ENCODE results near the gene DDX25. TPM values are rescaled to one million over a fixed set of nuclear protein-coding genes. Genes with fewer than 3 reads are reported as not detected.

Gene DDX25
- total RNA-seq, 2 experiments from 2014 or later = not detected

GRCh38 chr11:125933030-125933813, 28.9 kb downstream of the DDX25 start:
- ATAC-seq (ENCODE audit: poor library complexity) = no peak
- Histone ChIP-seq H3K27ac (ENCODE audit: low read depth in 1 of 2, low read length in 2 of 2) (no peak overlapping the region), H3K9me3 (ENCODE audit: control insufficient read depth in 1 of 2, insufficient read depth in 1 of 2, low read length in 2 of 2) (no peaks in the 10 kb centered on the region), H3K27me3 (ENCODE audit: control insufficient read depth in 1 of 2, insufficient read depth in 2 of 2, low read length in 2 of 2) (peaks cover 0 to 8% of the 10 kb centered on the region in 2 experiments), H3K4me3 (ENCODE audit: low read length) (no peak overlapping the region), H3K4me1 (ENCODE audit: insufficient read depth, low read length) (peaks cover 2% of the 10 kb centered on the region), H3K36me3 (ENCODE audit: insufficient read depth, low read length) (no peaks in the 10 kb centered on the region)
- Mint-ChIP-seq H3K4me3 (no peak overlapping the region), H3K36me3 (ENCODE audit: low read depth) (no peaks in the 10 kb centered on the region), H3K27ac (no peak overlapping the region), H3K9me3 (no peaks in the 10 kb centered on the region), H3K4me1 (ENCODE audit: low read depth) (no peaks in the 10 kb centered on the region), H3K27me3 (peaks cover 9% of the 10 kb centered on the region)
- ChIA-PET CTCF (no interaction called here), POLR2A (no interaction called here)
- TF ChIP-seq, protein P1, sequence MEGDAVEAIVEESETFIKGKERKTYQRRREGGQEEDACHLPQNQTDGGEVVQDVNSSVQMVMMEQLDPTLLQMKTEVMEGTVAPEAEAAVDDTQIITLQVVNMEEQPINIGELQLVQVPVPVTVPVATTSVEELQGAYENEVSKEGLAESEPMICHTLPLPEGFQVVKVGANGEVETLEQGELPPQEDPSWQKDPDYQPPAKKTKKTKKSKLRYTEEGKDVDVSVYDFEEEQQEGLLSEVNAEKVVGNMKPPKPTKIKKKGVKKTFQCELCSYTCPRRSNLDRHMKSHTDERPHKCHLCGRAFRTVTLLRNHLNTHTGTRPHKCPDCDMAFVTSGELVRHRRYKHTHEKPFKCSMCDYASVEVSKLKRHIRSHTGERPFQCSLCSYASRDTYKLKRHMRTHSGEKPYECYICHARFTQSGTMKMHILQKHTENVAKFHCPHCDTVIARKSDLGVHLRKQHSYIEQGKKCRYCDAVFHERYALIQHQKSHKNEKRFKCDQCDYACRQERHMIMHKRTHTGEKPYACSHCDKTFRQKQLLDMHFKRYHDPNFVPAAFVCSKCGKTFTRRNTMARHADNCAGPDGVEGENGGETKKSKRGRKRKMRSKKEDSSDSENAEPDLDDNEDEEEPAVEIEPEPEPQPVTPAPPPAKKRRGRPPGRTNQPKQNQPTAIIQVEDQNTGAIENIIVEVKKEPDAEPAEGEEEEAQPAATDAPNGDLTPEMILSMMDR (IDR thresholded peaks at IDR 0.05) = no peak
- DNase-seq = no peak
- intact Hi-C loops (cut with DNase I, micrococcal nuclease) = no loop called here

- ChIA-PET CTCF (no interaction called here), POLR2A (no interaction called here)
- Histone ChIP-seq H3K27me3 (ENCODE audit: control insufficient read depth in 1 of 2, insufficient read depth in 2 of 2, low read length in 2 of 2) (peaks cover 0 to 8% of the 10 kb centered on the region in 2 experiments), H3K27ac (ENCODE audit: low read depth in 1 of 2, low read length in 2 of 2) (no peak overlapping the region), H3K9me3 (ENCODE audit: control insufficient read depth in 1 of 2, insufficient read depth in 1 of 2, low read length in 2 of 2) (no peaks in the 10 kb centered on the region), H3K36me3 (ENCODE audit: insufficient read depth, low read length) (no peaks in the 10 kb centered on the region), H3K4me1 (ENCODE audit: insufficient read depth, low read length) (peaks cover 7% of the 10 kb centered on the region), H3K4me3 (ENCODE audit: low read length) (no peak overlapping the region)
- no peaks in the 10 kb centered on the region for H3K9me3 Mint-ChIP-seq
- no peak overlapping the region for H3K4me3 Mint-ChIP-seq
- H3K36me3 Mint-ChIP-seq (ENCODE audit: low read depth) = no peaks in the 10 kb centered on the region
- H3K4me1 Mint-ChIP-seq (ENCODE audit: low read depth) = no peaks in the 10 kb centered on the region
- no peak for DNase-seq
- TF ChIP-seq, protein P1 (IDR thresholded peaks at IDR 0.05) = no peak
- no peak for ATAC-seq (ENCODE audit: poor library complexity)
- peaks cover 4% of the 10 kb centered on the region for H3K27me3 Mint-ChIP-seq
- no peak overlapping the region for H3K27ac Mint-ChIP-seq
- intact Hi-C loops (cut with DNase I, micrococcal nuclease) = no loop called here
These were observed 30.2 kb downstream of the DDX25 start for GRCh38 chr11:125934473-125934872.

DNA sequence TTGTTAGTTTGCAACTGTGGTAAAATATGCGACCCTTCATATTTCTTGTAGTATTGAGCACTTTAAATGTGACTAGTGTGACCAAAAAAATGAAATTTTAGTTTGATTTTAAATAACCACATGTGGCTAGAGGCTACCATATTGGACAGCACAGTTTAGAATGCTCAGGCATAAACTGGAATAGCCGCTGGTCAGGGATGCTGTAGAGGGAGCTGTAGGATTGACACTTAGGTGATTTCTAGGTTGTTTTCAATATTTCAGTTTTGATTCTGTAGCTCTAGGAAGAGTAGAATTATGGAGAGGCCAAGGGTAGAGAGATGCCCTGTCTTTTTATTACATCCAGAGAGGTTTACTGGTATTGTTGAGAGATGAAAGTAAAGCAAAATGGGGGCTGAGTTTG, 30.7 kb downstream of the DDX25 start:
- Mint-ChIP-seq H3K27ac (no peak overlapping the region), H3K36me3 (ENCODE audit: low read depth) (no peaks in the 10 kb centered on the region), H3K9me3 (no peaks in the 10 kb centered on the region), H3K4me3 (no peak overlapping the region), H3K27me3 (peaks cover 1% of the 10 kb centered on the region), H3K4me1 (ENCODE audit: low read depth) (no peaks in the 10 kb centered on the region)
- Histone ChIP-seq H3K9me3 (ENCODE audit: control insufficient read depth in 1 of 2, insufficient read depth in 1 of 2, low read length in 2 of 2) (no peaks in the 10 kb centered on the region), H3K4me1 (ENCODE audit: insufficient read depth, low read length) (peaks cover 7% of the 10 kb centered on the region), H3K27me3 (ENCODE audit: control insufficient read depth in 1 of 2, insufficient read depth in 2 of 2, low read length in 2 of 2) (peaks cover 0 to 2% of the 10 kb centered on the region in 2 experiments), H3K36me3 (ENCODE audit: insufficient read depth, low read length) (no peaks in the 10 kb centered on the region), H3K4me3 (ENCODE audit: low read length) (no peak overlapping the region), H3K27ac (ENCODE audit: low read depth in 1 of 2, low read length in 2 of 2) (no peak overlapping the region)
- intact Hi-C loops (cut with DNase I, micrococcal nuclease) = no loop called here
- ATAC-seq (ENCODE audit: poor library complexity) (no peak), DNase-seq (no peak)
- POLR2A ChIA-PET = no interaction called here
- CTCF ChIA-PET = no interaction called here
- TF ChIP-seq, protein P1 (IDR thresholded peaks at IDR 0.05) = no peak

Measured in CD4-positive, alpha-beta T cell (primary cell).